Neural cell (in vitro differentiated cells): ENCODE measurements around the gene SDK1. TPM values are rescaled to one million over a fixed set of nuclear protein-coding genes. Genes with fewer than 3 reads are reported as not detected.

Experiments
- H2AFZ ChIP-seq: fragments of 200-600, 300-800 bp; sonication (generic), shearing (Covaris generic); 2 replicates; pipeline ENCODE4 v1.6.0; 2014; ENCODE audit warnings: low read depth, mild to moderate bottlenecking, antibody characterized with exemption, low read length, moderate library complexity
- H3F3A ChIP-seq: fragments of 200-600 bp; shearing (Covaris generic); 2 replicates; pipeline ENCODE4 v1.6.1; 2016; ENCODE audit warnings: mild to moderate bottlenecking, moderate library complexity, mixed read lengths, antibody characterized with exemption, low read length; ENCODE audit not compliant: insufficient read depth, poor library complexity, severe bottlenecking
- H3K27ac ChIP-seq: fragments of 200-600, 300-800 bp; sonication (generic), shearing (Covaris generic); 2 replicates; pipeline ENCODE4 v1.5.1; 2014; ENCODE audit warnings: mild to moderate bottlenecking, low read length, moderate library complexity
- H3K27me3 ChIP-seq: fragments of 300-800, 200-600 bp; sonication (generic), shearing (Covaris generic); 2 replicates; pipeline ENCODE4 v1.6.0; 2014; ENCODE audit warnings: mild to moderate bottlenecking, low read depth, low read length, moderate library complexity; ENCODE audit not compliant: insufficient read depth
- H3K36me3 ChIP-seq: fragments of 300-800, 200-600 bp; sonication (generic), shearing (Covaris generic); 2 replicates; pipeline ENCODE4 v1.5.1; 2014; ENCODE audit warnings: mild to moderate bottlenecking, antibody characterized with exemption, low read length, moderate library complexity; ENCODE audit not compliant: insufficient read depth
- H3K4me2 ChIP-seq: fragments of 300-800, 200-600 bp; sonication (generic), shearing (Covaris generic); 2 replicates; pipeline ENCODE4 v1.6.0; 2014; ENCODE audit warnings: mild to moderate bottlenecking, low read length
- H3K4me3 ChIP-seq: fragments of 300-800, 200-600 bp; sonication (generic), shearing (Covaris generic); 2 replicates; pipeline ENCODE4 v1.5.1; 2014; ENCODE audit warnings: mild to moderate bottlenecking, low read length, moderate library complexity
- H3K79me2 ChIP-seq: fragments of 200-600 bp; shearing (Covaris generic); replicated peaks from 2 replicates; pipeline ENCODE4 v1.6.0; 2014; ENCODE audit warnings: mild to moderate bottlenecking, low read length, moderate library complexity; ENCODE audit not compliant: insufficient read depth
- H3K9ac ChIP-seq: fragments of 300-800, 200-600 bp; sonication (generic), shearing (Covaris generic); 2 replicates; pipeline ENCODE4 v1.6.1; 2016; ENCODE audit warnings: mild to moderate bottlenecking, low read length, mixed read lengths
- H3K9me2 ChIP-seq: fragments of 200-600 bp; shearing (Covaris generic); 2 replicates; pipeline ENCODE4 v1.6.1; 2016; ENCODE audit warnings: mild to moderate bottlenecking, low read length, mixed read lengths; ENCODE audit not compliant: insufficient read depth
- H3K9me3 ChIP-seq: fragments of 200-600, 300-800 bp; sonication (generic), shearing (Covaris generic); 2 replicates; pipeline ENCODE4 v1.6.1; 2016; ENCODE audit warnings: mild to moderate bottlenecking, mixed run types, low read length, moderate library complexity, mixed read lengths
- H4K20me1 ChIP-seq: fragments of 200-600 bp; shearing (Covaris generic); 2 replicates; pipeline ENCODE4 v1.6.1; 2016; ENCODE audit warnings: mild to moderate bottlenecking, mixed run types; ENCODE audit not compliant: insufficient read depth
- EP300 ChIP-seq: fragments of 450-650 bp; conservative IDR thresholded peaks from 2 replicates; pipeline ENCODE4 v1.6.1; 2014; ENCODE audit warnings: antibody characterized with exemption, mild to moderate bottlenecking, moderate library complexity; ENCODE audit not compliant: poor library complexity, severe bottlenecking
- EZH2 ChIP-seq: fragments of 200-600, 300-800 bp; shearing (Covaris generic), sonication (generic); IDR thresholded peaks from 2 replicates; pipeline ENCODE4 v1.6.1; 2014; ENCODE audit warnings: antibody characterized with exemption, low read length, borderline replicate concordance, mild to moderate bottlenecking; ENCODE audit not compliant: insufficient read depth, poor library complexity, severe bottlenecking
- MXI1 ChIP-seq: fragments of 450-650 bp; conservative IDR thresholded peaks from 2 replicates; pipeline ENCODE4 v1.6.1; 2014; ENCODE audit warnings: antibody characterized with exemption, mild to moderate bottlenecking; ENCODE audit not compliant: poor library complexity, severe bottlenecking
- POLR2AphosphoS5 ChIP-seq: IDR thresholded peaks from 2 replicates; pipeline ENCODE4 v1.6.1; 2012
- RAD21 ChIP-seq: fragments of 450-650 bp; conservative IDR thresholded peaks from 2 replicates; pipeline ENCODE4 v1.6.1; 2014; ENCODE audit warnings: antibody characterized with exemption, mild to moderate bottlenecking, moderate library complexity
- REST ChIP-seq: IDR thresholded peaks from 2 replicates; pipeline ENCODE4 v1.6.1; 2012; ENCODE audit warnings: borderline replicate concordance
- SMC3 ChIP-seq: fragments of 450-650 bp; conservative IDR thresholded peaks from 2 replicates; pipeline ENCODE4 v1.6.1; 2014; ENCODE audit warnings: antibody characterized with exemption, mild to moderate bottlenecking, moderate library complexity; ENCODE audit not compliant: poor library complexity
- TAF1 ChIP-seq: IDR thresholded peaks from 2 replicates; pipeline ENCODE4 v1.6.1; 2012; ENCODE audit warnings: low read depth
- polyA plus RNA-seq: library from polyadenylated mRNA; depleted of rRNA; stranded (reverse); fragments of >200 nt; gene quantifications from 2 replicates; pipeline ENCODE4 v1.2.3, GENCODE V29; 2014
- TF ChIP-seq, protein P1 (sequence below): fragments of 450-650 bp; IDR thresholded peaks from 2 replicates; pipeline ENCODE4 v1.5.1; 2014; ENCODE audit warnings: antibody characterized with exemption, mild to moderate bottlenecking, moderate library complexity; ENCODE audit not compliant: poor library complexity, severe bottlenecking

Gene SDK1
- polyA plus RNA-seq, 1 donor from 2014 or later: 2.7 TPM

GRCh38 chr7:3356173-3356572 is 55.1 kb downstream of the SDK1 start:
- TF ChIP-seq RAD21 (no peak), MXI1 (no peak), EP300 (no peak), EZH2 (no peak), REST (no peak)
- TF ChIP-seq, protein P1, sequence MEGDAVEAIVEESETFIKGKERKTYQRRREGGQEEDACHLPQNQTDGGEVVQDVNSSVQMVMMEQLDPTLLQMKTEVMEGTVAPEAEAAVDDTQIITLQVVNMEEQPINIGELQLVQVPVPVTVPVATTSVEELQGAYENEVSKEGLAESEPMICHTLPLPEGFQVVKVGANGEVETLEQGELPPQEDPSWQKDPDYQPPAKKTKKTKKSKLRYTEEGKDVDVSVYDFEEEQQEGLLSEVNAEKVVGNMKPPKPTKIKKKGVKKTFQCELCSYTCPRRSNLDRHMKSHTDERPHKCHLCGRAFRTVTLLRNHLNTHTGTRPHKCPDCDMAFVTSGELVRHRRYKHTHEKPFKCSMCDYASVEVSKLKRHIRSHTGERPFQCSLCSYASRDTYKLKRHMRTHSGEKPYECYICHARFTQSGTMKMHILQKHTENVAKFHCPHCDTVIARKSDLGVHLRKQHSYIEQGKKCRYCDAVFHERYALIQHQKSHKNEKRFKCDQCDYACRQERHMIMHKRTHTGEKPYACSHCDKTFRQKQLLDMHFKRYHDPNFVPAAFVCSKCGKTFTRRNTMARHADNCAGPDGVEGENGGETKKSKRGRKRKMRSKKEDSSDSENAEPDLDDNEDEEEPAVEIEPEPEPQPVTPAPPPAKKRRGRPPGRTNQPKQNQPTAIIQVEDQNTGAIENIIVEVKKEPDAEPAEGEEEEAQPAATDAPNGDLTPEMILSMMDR: no peak
- Histone ChIP-seq H3K4me3 (no peak overlapping the region), H3K27me3 (no peaks in the 10 kb centered on the region), H3K36me3 (no peaks in the 10 kb centered on the region), H3K9ac (no peak overlapping the region), H3K4me2 (no peak overlapping the region), H3F3A (no peaks in the 10 kb centered on the region), H3K27ac (no peak overlapping the region), H3K9me2 (no peaks in the 10 kb centered on the region), H2AFZ (no peak overlapping the region), H3K9me3 (no peaks in the 10 kb centered on the region), H3K79me2 (no peaks in the 10 kb centered on the region), H4K20me1 (no peaks in the 10 kb centered on the region)

DNA sequence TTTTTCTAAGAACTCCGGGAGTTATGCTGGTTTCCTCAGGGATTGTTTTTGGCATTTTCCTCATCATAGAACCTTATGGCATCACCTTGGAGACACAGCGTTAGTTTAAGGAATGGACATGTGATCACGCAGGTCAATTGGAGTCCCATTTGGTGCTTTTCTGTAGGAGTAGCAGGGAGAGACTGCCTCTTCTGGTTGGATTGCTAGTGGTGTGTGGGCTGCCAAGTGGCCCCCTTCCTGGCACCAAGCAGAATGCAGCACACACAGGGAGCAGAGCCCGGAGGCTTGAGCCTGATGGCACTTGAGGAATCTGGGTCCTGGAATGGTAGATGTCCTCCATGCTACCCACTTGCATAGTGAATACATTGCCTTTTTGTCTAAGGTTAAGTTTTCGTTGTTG is 57.9 kb downstream of the SDK1 start:
- no peaks in the 10 kb centered on the region for H4K20me1 ChIP-seq
- no peak for TF ChIP-seq EP300
- TF ChIP-seq EZH2: no peak
- no peak for TF ChIP-seq SMC3
- no peak for TF ChIP-seq RAD21
- no peak for TF ChIP-seq REST
- no peak for TF ChIP-seq POLR2AphosphoS5
- TF ChIP-seq MXI1: no peak
- TF ChIP-seq, protein P1: no peak
- TF ChIP-seq TAF1: no peak
- no peak overlapping the region for H3K27ac ChIP-seq
- H3K4me3 ChIP-seq: no peak overlapping the region
- no peaks in the 10 kb centered on the region for H3F3A ChIP-seq
- no peaks in the 10 kb centered on the region for H3K9me2 ChIP-seq
- no peak overlapping the region for H3K4me2 ChIP-seq
- no peaks in the 10 kb centered on the region for H3K36me3 ChIP-seq
- no peak overlapping the region for H3K9ac ChIP-seq
- no peak overlapping the region for H2AFZ ChIP-seq
- H3K9me3 ChIP-seq: no peaks in the 10 kb centered on the region
- no peaks in the 10 kb centered on the region for H3K27me3 ChIP-seq
- no peaks in the 10 kb centered on the region for H3K79me2 ChIP-seq
